WTC11 (cell line): Measurements from ENCODE around the gene LTN1. TPM values are rescaled to one million over a fixed set of nuclear protein-coding genes. Genes with fewer than 3 reads are reported as not detected.

Experiments
- AR ChIP-seq: fragments of 250-450 bp; sonication (Bioruptor Pico); IDR thresholded peaks from 2 replicates; pipeline ENCODE4 v1.9.0; 2021; ENCODE audit warnings: mild to moderate bottlenecking
- E2F5 ChIP-seq: sonication (generic); formaldehyde crosslinking; IDR thresholded peaks from 2 replicates; pipeline ENCODE4 v1.8.1; 2022; ENCODE audit warnings: mild to moderate bottlenecking, moderate library complexity, missing genetic modification reagents
- ESRRA ChIP-seq: sonication (generic); formaldehyde crosslinking; IDR thresholded peaks from 2 replicates; pipeline ENCODE4 v1.8.1; 2022; ENCODE audit warnings: mild to moderate bottlenecking, missing genetic modification reagents, borderline replicate concordance
- FOXK1 ChIP-seq: sonication (generic); formaldehyde crosslinking; IDR thresholded peaks from 2 replicates; pipeline ENCODE4 v1.8.0; 2022; ENCODE audit warnings: mild to moderate bottlenecking, moderate library complexity, missing genetic modification reagents
- FOXP4 ChIP-seq: sonication (generic); formaldehyde crosslinking; IDR thresholded peaks from 2 replicates; pipeline ENCODE4 v1.8.0; 2022; ENCODE audit warnings: mild to moderate bottlenecking, missing genetic modification reagents
- GABPB1 ChIP-seq: sonication (generic); formaldehyde crosslinking; IDR thresholded peaks from 2 replicates; pipeline ENCODE4 v1.8.1; 2023; ENCODE audit warnings: mild to moderate bottlenecking, missing genetic modification reagents
- GRHL2 ChIP-seq: fragments of 250-450 bp; sonication (Bioruptor Pico); IDR thresholded peaks from 2 replicates; pipeline ENCODE4 v1.8.0; 2022; ENCODE audit warnings: mild to moderate bottlenecking, moderate library complexity; ENCODE audit not compliant: insufficient replicate concordance, severe bottlenecking
- IRF1 ChIP-seq: sonication (generic); formaldehyde crosslinking; IDR thresholded peaks from 2 replicates; pipeline ENCODE4 v1.8.0; 2023; ENCODE audit warnings: missing genetic modification reagents
- IRF2 ChIP-seq: sonication (generic); formaldehyde crosslinking; IDR thresholded peaks from 2 replicates; pipeline ENCODE4 v1.8.0; 2022; ENCODE audit warnings: low read depth, missing genetic modification reagents, borderline replicate concordance
- JAZF1 ChIP-seq: fragments of 250-450 bp; sonication (Bioruptor Pico); IDR thresholded peaks from 2 replicates; pipeline ENCODE4 v1.9.0; 2021; ENCODE audit warnings: moderate library complexity, mild to moderate bottlenecking, inconsistent platforms
- MYBL2 ChIP-seq: sonication (generic); formaldehyde crosslinking; IDR thresholded peaks from 2 replicates; pipeline ENCODE4 v1.8.1; 2023; ENCODE audit warnings: mild to moderate bottlenecking, moderate library complexity, missing genetic modification reagents
- NFE2L1 ChIP-seq: sonication (generic); formaldehyde crosslinking; IDR thresholded peaks from 2 replicates; pipeline ENCODE4 v1.8.1; 2023; ENCODE audit warnings: missing genetic modification reagents
- PREB ChIP-seq: sonication (generic); formaldehyde crosslinking; IDR thresholded peaks from 2 replicates; pipeline ENCODE4 v1.8.1; 2022; ENCODE audit warnings: mild to moderate bottlenecking, missing genetic modification reagents, moderate library complexity, borderline replicate concordance
- RELA ChIP-seq: sonication (generic); formaldehyde crosslinking; IDR thresholded peaks from 2 replicates; pipeline ENCODE4 v1.8.1; 2022; ENCODE audit warnings: missing genetic modification reagents, mild to moderate bottlenecking, borderline replicate concordance
- RORB ChIP-seq: fragments of 250-450 bp; sonication (Bioruptor Pico); IDR thresholded peaks from 2 replicates; pipeline ENCODE4 v1.9.0; 2021; ENCODE audit warnings: mild to moderate bottlenecking
- SMAD4 ChIP-seq: sonication (generic); formaldehyde crosslinking; IDR thresholded peaks from 2 replicates; pipeline ENCODE4 v1.8.0; 2022; ENCODE audit warnings: mild to moderate bottlenecking, missing genetic modification reagents
- TCF7 ChIP-seq: sonication (generic); formaldehyde crosslinking; IDR thresholded peaks from 2 replicates; pipeline ENCODE4 v1.8.0; 2022; ENCODE audit warnings: mild to moderate bottlenecking, low read depth, missing genetic modification reagents, moderate library complexity
- TEAD1 ChIP-seq: sonication (generic); formaldehyde crosslinking; IDR thresholded peaks from 2 replicates; pipeline ENCODE4 v1.8.0; 2022; ENCODE audit warnings: mild to moderate bottlenecking, missing genetic modification reagents
- USF2 ChIP-seq: sonication (generic); formaldehyde crosslinking; IDR thresholded peaks from 2 replicates; pipeline ENCODE4 v1.8.1; 2023; ENCODE audit warnings: mild to moderate bottlenecking, missing genetic modification reagents, moderate library complexity
- ZBTB43 ChIP-seq: sonication (generic); formaldehyde crosslinking; IDR thresholded peaks from 2 replicates; pipeline ENCODE4 v1.8.1; 2023; ENCODE audit warnings: mild to moderate bottlenecking, missing genetic modification reagents
- ZNF263 ChIP-seq: sonication (generic); formaldehyde crosslinking; IDR thresholded peaks from 2 replicates; pipeline ENCODE4 v1.8.1; 2022; ENCODE audit warnings: low read depth, mild to moderate bottlenecking, moderate library complexity, missing genetic modification reagents
- ZNF281 ChIP-seq: sonication (generic); formaldehyde crosslinking; IDR thresholded peaks from 2 replicates; pipeline ENCODE4 v1.8.0; 2023; ENCODE audit warnings: mild to moderate bottlenecking, missing genetic modification reagents
- ZNF512 ChIP-seq: sonication (generic); formaldehyde crosslinking; IDR thresholded peaks from 2 replicates; pipeline ENCODE4 v1.8.1; 2022; ENCODE audit warnings: missing genetic modification reagents, borderline replicate concordance
- total RNA-seq: library from RNA; stranded (reverse); gene quantifications from 3 replicates; pipeline ENCODE4 v1.2.3, GENCODE V29; 2021

Gene LTN1
- total RNA-seq, 1 experiment from 2014 or later = 23.0 TPM

GRCh38 chr21:28884976-28885852 lies 107.5 kb downstream of the LTN1 start (continued):
- peak; percentile 92 for TF ChIP-seq IRF1
- peak; percentile 81; the same call in 1 of the 2 replicates for TF ChIP-seq E2F5 (CRISPR knock-in tag)
- no peak for TF ChIP-seq RORB (CRISPR knock-in tag)
- TF ChIP-seq FOXP4 (CRISPR knock-in tag) = peak; percentile 99
- no peak for TF ChIP-seq PREB (CRISPR knock-in tag)
- TF ChIP-seq AR (CRISPR knock-in tag) = no peak
- TF ChIP-seq MYBL2 (CRISPR knock-in tag) = peak; percentile 93
- no peak for TF ChIP-seq JAZF1 (CRISPR knock-in tag)
- peak; percentile 71 for TF ChIP-seq USF2 (CRISPR knock-in tag)
- peak; percentile 79; the same call in 1 of the 2 replicates for TF ChIP-seq ESRRA
- TF ChIP-seq GABPB1 (CRISPR knock-in tag) = peak; percentile 85
- TF ChIP-seq RELA (CRISPR knock-in tag) = no peak
- no peak for TF ChIP-seq ZNF512 (CRISPR knock-in tag)
- TF ChIP-seq FOXK1 (CRISPR knock-in tag) = peak; percentile 90; the same call in 1 of the 2 replicates
- no peak for TF ChIP-seq ZNF263 (CRISPR knock-in tag)
- TF ChIP-seq NFE2L1 (CRISPR knock-in tag) = peak; percentile 91
- peak; percentile 89; the same call in 1 of the 2 replicates for TF ChIP-seq ZBTB43 (CRISPR knock-in tag)
- peak; percentile 77; the same call in 1 of the 2 replicates for TF ChIP-seq TCF7 (CRISPR knock-in tag)
- TF ChIP-seq TEAD1 (CRISPR knock-in tag) = peak; percentile 97
- TF ChIP-seq ZNF281 (CRISPR knock-in tag) = peak; percentile 72; the same call in 1 of the 2 replicates
- TF ChIP-seq GRHL2 (CRISPR knock-in tag) = no peak
- no peak for TF ChIP-seq IRF2 (CRISPR knock-in tag)
- peak; percentile 46; the same call in 1 of the 2 replicates for TF ChIP-seq SMAD4 (CRISPR knock-in tag)
